Nephron progenitor cell (in vitro differentiated cells): ENCODE measurements around the gene AIDA.
"Not testable (repeated sequence)": the region's sequence is repeated elsewhere in the genome, so short reads cannot be mapped to it uniquely, and the experiment has no call there.

Experiments
- DNase-seq: peaks from one replicate; pipeline ENCODE4 v3.0.0; 2021
- H3K27ac Mint-ChIP-seq: 2 replicates; pipeline ENCODE4 v1.8.0; 2021; ENCODE audit warnings: mild to moderate bottlenecking, moderate library complexity, mixed read lengths
- H3K27me3 Mint-ChIP-seq: 2 replicates; pipeline ENCODE4 v1.8.0; 2021; ENCODE audit warnings: mild to moderate bottlenecking, low read depth, mixed read lengths; ENCODE audit not compliant: poor library complexity
- H3K36me3 Mint-ChIP-seq: 2 replicates; pipeline ENCODE4 v1.8.0; 2021; ENCODE audit warnings: low read depth, mixed read lengths
- H3K4me1 Mint-ChIP-seq: 2 replicates; pipeline ENCODE4 v1.8.0; 2021; ENCODE audit warnings: mixed read lengths
- H3K4me3 Mint-ChIP-seq: 2 replicates; pipeline ENCODE4 v1.8.0; 2021; ENCODE audit warnings: mild to moderate bottlenecking, moderate library complexity, mixed read lengths
- H3K9me3 Mint-ChIP-seq: 2 replicates; pipeline ENCODE4 v1.8.0; 2021; ENCODE audit warnings: mild to moderate bottlenecking, moderate library complexity, mixed read lengths
- TF ChIP-seq, protein P1 (sequence below): fragments of 200-600 bp; sonication (generic); IDR thresholded peaks from 2 replicates; pipeline ENCODE4 v1.5.0; 2021; ENCODE audit warnings: antibody characterized with exemption

AIDA gene

DNA sequence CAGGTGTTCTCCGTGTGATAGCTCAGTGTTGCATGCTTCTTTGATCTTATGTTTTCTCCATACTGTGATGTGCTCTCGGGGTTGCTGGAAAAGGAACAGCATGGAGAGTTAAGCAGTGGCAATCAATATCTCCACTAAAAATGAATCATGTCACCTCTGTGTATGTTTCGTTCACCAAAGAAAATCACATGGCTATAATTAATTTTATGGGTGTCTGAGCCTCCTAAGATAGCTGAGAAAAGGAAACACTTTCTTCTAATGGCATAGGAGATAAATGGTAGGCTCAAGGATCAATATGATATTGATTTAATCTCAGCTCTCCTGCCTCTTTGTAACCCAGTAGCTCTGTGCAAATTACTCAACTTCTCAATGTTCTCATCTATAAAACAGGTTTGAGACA lies 39.0 kb upstream of the AIDA start:
- peaks cover 4% of the 10 kb centered on the region for H3K4me1 Mint-ChIP-seq
- peaks cover 22% of the 10 kb centered on the region for H3K27me3 Mint-ChIP-seq
- no peak for DNase-seq
- no peak overlapping the region for H3K27ac Mint-ChIP-seq
- no peak overlapping the region for H3K4me3 Mint-ChIP-seq
- no peaks in the 10 kb centered on the region for H3K36me3 Mint-ChIP-seq
- no peaks in the 10 kb centered on the region for H3K9me3 Mint-ChIP-seq
- TF ChIP-seq, protein P1, sequence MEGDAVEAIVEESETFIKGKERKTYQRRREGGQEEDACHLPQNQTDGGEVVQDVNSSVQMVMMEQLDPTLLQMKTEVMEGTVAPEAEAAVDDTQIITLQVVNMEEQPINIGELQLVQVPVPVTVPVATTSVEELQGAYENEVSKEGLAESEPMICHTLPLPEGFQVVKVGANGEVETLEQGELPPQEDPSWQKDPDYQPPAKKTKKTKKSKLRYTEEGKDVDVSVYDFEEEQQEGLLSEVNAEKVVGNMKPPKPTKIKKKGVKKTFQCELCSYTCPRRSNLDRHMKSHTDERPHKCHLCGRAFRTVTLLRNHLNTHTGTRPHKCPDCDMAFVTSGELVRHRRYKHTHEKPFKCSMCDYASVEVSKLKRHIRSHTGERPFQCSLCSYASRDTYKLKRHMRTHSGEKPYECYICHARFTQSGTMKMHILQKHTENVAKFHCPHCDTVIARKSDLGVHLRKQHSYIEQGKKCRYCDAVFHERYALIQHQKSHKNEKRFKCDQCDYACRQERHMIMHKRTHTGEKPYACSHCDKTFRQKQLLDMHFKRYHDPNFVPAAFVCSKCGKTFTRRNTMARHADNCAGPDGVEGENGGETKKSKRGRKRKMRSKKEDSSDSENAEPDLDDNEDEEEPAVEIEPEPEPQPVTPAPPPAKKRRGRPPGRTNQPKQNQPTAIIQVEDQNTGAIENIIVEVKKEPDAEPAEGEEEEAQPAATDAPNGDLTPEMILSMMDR: no peak

DNA sequence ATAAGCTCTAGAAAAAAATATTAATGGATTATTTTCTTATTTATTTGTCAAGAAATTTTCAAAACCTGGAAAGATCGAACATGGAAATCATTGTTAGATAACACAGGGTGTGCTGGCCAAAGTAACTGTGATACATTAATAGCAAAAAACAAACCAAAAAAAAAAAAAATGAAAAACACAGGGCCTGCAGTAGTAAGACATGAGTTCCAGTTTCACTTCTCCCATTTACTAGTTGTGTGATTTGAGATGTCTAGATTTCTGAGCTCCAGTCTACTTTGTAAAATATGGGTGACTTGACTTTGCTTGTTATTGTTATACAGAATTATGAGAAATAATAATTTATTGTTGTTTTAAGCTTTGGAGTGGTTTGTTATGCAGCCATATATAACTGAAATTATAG lies 38.4 kb upstream of the AIDA start:
- no peak overlapping the region for H3K27ac Mint-ChIP-seq
- no peak for DNase-seq
- no peak overlapping the region for H3K4me3 Mint-ChIP-seq
- TF ChIP-seq, protein P1: no peak
- peaks cover 4% of the 10 kb centered on the region for H3K4me1 Mint-ChIP-seq
- no peaks in the 10 kb centered on the region for H3K36me3 Mint-ChIP-seq
- H3K9me3 Mint-ChIP-seq: no peaks in the 10 kb centered on the region
- H3K27me3 Mint-ChIP-seq: peaks cover 22% of the 10 kb centered on the region

DNA sequence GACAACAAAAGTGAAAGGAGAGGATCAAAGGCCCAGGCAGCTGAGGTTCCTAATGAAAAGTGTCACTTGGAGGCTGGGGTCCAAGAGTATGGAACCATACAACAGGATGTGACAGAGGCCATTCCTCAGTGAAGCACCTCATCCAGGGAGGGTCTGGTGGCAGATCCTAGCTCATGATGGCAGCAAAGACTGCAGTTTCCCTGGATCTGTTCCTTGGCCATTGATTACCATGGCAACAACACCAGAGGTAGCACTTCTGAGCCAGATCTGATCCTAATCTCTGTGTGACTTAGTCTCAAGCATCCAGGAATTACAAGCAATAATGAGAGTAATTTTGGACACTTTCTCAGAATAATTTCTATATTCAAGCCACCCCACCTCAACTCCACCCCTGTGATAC lies 37.6 kb upstream of the AIDA start:
- no peaks in the 10 kb centered on the region for H3K9me3 Mint-ChIP-seq
- no peak overlapping the region for H3K27ac Mint-ChIP-seq
- H3K27me3 Mint-ChIP-seq: peaks cover 22% of the 10 kb centered on the region
- H3K4me3 Mint-ChIP-seq: no peak overlapping the region
- H3K36me3 Mint-ChIP-seq: no peaks in the 10 kb centered on the region
- TF ChIP-seq, protein P1: no peak
- H3K4me1 Mint-ChIP-seq: peaks cover 4% of the 10 kb centered on the region
- DNase-seq: no peak

DNA sequence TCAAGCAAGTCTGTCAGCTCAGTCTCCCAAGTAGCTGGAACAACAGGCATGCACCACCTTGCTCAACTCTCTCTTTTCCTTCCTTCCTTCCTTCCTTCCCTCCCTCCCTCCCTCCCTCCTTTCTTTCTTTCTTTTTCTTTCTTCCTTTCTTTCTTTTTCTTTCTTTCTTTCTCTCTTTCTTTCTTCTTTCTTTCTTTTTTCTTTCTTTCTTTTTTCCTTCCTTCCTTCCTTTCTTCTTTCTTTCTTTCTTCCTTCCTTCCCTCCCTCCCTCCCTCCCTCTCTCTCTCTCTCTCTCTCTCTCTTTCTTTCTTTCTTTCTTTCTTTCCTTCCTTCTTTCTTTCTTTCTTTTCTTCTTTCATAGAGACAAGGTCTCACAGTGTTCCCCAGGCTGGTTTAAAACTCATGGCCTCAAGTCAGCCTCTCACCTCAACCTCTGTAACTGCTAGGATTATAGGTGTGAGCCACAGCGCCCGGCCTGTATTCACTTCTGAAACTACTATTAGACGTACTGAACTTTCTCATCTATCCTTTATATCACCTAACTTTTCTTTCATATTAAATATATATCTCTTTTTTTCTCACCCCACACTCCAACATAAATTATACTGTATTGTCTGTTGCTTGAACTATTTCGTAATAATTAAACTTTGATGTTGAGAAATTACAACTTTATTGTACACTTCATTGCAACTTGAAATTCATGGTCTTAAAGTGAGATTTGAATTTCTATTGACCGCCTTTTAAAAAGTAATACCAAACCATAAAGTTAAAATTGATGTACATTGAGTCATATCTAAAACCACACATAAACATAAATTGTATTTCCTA lies 29.6 kb upstream of the AIDA start:
- peak overlapping the region; percentile 35 for H3K27ac Mint-ChIP-seq
- H3K36me3 Mint-ChIP-seq, H3K9me3 Mint-ChIP-seq, H3K27me3 Mint-ChIP-seq, DNase-seq, H3K4me3 Mint-ChIP-seq, H3K4me1 Mint-ChIP-seq: not testable (repeated sequence)

DNA sequence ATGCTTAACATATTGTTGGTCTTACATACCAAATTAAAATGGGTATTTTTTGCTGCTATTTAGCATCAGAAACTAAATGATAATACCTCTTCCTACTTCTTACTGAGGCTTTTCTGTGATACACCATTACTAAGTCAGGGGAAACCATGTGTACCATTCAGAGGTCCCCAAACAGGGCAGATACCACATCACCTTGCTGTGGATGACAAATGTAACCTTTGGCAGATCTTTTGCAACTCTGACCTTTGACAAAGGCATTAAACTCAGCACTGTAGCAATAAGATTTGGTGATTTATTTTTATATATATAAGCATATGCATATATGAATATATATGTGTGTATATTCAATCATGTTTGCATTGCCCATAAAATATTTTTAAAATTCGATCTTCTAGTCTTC lies 27.6 kb upstream of the AIDA start:
- no peak overlapping the region for H3K27ac Mint-ChIP-seq
- H3K9me3 Mint-ChIP-seq: no peaks in the 10 kb centered on the region
- H3K4me3 Mint-ChIP-seq: no peak overlapping the region
- H3K36me3 Mint-ChIP-seq: no peaks in the 10 kb centered on the region
- TF ChIP-seq, protein P1: no peak
- no peaks in the 10 kb centered on the region for H3K27me3 Mint-ChIP-seq
- no peak for DNase-seq
- H3K4me1 Mint-ChIP-seq: no peaks in the 10 kb centered on the region

DNA sequence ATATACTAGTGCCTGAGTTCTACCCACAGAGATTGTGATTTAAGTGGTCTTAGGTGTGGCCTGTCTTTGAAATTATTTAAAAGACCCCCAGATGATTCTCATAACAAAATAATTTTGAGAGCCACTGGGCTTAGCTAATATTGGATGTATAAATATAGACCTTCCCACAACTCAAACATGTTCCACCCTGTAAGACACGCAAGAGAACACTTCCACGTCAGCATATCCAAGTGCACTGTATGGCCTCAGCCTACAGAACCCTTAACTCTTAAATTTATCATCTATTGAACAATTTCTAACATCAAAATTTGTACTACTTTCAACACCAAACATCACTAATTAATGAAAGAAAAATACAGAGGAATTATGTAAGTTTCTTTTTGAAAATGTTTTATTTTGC lies 27.2 kb upstream of the AIDA start:
- Mint-ChIP-seq H3K4me1 (no peaks in the 10 kb centered on the region), H3K36me3 (peaks cover 3% of the 10 kb centered on the region)

More for the DNA sequence above, 27.2 kb upstream of the AIDA start:
- Mint-ChIP-seq H3K27me3 (no peaks in the 10 kb centered on the region), H3K9me3 (no peaks in the 10 kb centered on the region), H3K27ac (no peak overlapping the region), H3K4me3 (no peak overlapping the region)
- DNase-seq: no peak
- TF ChIP-seq, protein P1: no peak
